Measurements from ENCODE around the gene ZNF444.

The ZNF444 gene

GRCh38 chr19:56121180-56122167 lies 19.6 kb upstream of the ZNF444 start, which contains the start of gene ZNF787:
Gene ZNF787, minus strand, starts transcription at chr19:56121295. Its CDS starts 18,078 bp downstream, at chr19:56103217.
- DNase-seq (ENCODE audit: low spot score), result peak; percentile 99

GRCh38 chr19:56123266-56123891 lies 17.7 kb upstream of the ZNF444 start:
- no peak for DNase-seq (ENCODE audit: low spot score)

- DNase-seq (ENCODE audit: low spot score), result no peak
These were observed 16.5 kb upstream of the ZNF444 start for GRCh38 chr19:56124578-56124977.

- no peak for DNase-seq (ENCODE audit: low spot score)
These were observed 15.1 kb upstream of the ZNF444 start for GRCh38 chr19:56125806-56126590.

- DNase-seq (ENCODE audit: low spot score), result no peak
These were observed 13.9 kb upstream of the ZNF444 start for GRCh38 chr19:56126983-56127780.

- no peak for DNase-seq (ENCODE audit: low spot score)
These were observed 11.1 kb upstream of the ZNF444 start for GRCh38 chr19:56130006-56130405.

- DNase-seq (ENCODE audit: low spot score), result no peak
These were observed 9.4 kb upstream of the ZNF444 start for GRCh38 chr19:56131651-56132050.

- DNase-seq (ENCODE audit: low spot score), result no peak
These were observed 8.7 kb upstream of the ZNF444 start for GRCh38 chr19:56132316-56132822.

- no peak for DNase-seq (ENCODE audit: low spot score)
These were observed 7.0 kb upstream of the ZNF444 start for GRCh38 chr19:56133858-56134653.

- DNase-seq (ENCODE audit: low spot score), result no peak
These were observed 6.5 kb upstream of the ZNF444 start for GRCh38 chr19:56134654-56134921.

GRCh38 chr19:56136362-56136761 lies 4.7 kb upstream of the ZNF444 start:
- no peak for DNase-seq (ENCODE audit: low spot score)

- DNase-seq (ENCODE audit: low spot score), result no peak
These were observed 3.7 kb upstream of the ZNF444 start for GRCh38 chr19:56137405-56137804.

GRCh38 chr19:56138069-56138468 lies 3.0 kb upstream of the ZNF444 start:
- no peak for DNase-seq (ENCODE audit: low spot score)

GRCh38 chr19:56139847-56140582 lies 1.1 kb upstream of the ZNF444 start:
- DNase-seq (ENCODE audit: low spot score), result no peak

GRCh38 chr19:56141417-56141993 lies 418 bp downstream of the ZNF444 start:
- no peak for DNase-seq (ENCODE audit: low spot score)

GRCh38 chr19:56142087-56142787 lies 1.1 kb downstream of the ZNF444 start:
- DNase-seq (ENCODE audit: low spot score), result no peak

GRCh38 chr19:56142897-56143434 lies 1.9 kb downstream of the ZNF444 start:
- DNase-seq (ENCODE audit: low spot score), result no peak

GRCh38 chr19:56144376-56144775 lies 3.3 kb downstream of the ZNF444 start:
- DNase-seq (ENCODE audit: low spot score), result no peak

- no peak for DNase-seq (ENCODE audit: low spot score)
These were observed 3.7 kb downstream of the ZNF444 start for GRCh38 chr19:56144831-56145230.
